Panc1 (cell line): Measurements from ENCODE around the gene EIF4E3.

Experiments used
- POLR2AphosphoS5 ChIP-seq: IDR thresholded peaks from 2 replicates; pipeline ENCODE4 v1.6.1; 2012; ENCODE audit warnings: mild to moderate bottlenecking, low read depth, low read length, moderate library complexity
- SIN3A ChIP-seq: IDR thresholded peaks from 2 replicates; pipeline ENCODE4 v1.6.1; 2012; ENCODE audit warnings: low read depth, mild to moderate bottlenecking, low read length, moderate library complexity, borderline replicate concordance; ENCODE audit not compliant: insufficient read depth
- TCF7L2 ChIP-seq: IDR thresholded peaks from 2 replicates; pipeline ENCODE4 v1.6.1; 2011; ENCODE audit warnings: mild to moderate bottlenecking, low read depth, low read length, inconsistent platforms
- TF ChIP-seq, protein P1 (sequence below): fragments of 450-650 bp; IDR thresholded peaks from 2 replicates; pipeline ENCODE4 v1.5.1; 2017; ENCODE audit warnings: mild to moderate bottlenecking
- TF ChIP-seq, protein P2 (sequence below), 2 experiments: IDR thresholded peaks; 2 replicates each; pipeline ENCODE4 v1.6.1; 2011 to 2012; ENCODE audit warnings: low read depth in 2 of 2, control low read depth in 1 of 2, low read length in 1 of 2, mild to moderate bottlenecking in 1 of 2, moderate library complexity in 1 of 2; ENCODE audit not compliant: insufficient read depth in 1 of 2

DNA sequence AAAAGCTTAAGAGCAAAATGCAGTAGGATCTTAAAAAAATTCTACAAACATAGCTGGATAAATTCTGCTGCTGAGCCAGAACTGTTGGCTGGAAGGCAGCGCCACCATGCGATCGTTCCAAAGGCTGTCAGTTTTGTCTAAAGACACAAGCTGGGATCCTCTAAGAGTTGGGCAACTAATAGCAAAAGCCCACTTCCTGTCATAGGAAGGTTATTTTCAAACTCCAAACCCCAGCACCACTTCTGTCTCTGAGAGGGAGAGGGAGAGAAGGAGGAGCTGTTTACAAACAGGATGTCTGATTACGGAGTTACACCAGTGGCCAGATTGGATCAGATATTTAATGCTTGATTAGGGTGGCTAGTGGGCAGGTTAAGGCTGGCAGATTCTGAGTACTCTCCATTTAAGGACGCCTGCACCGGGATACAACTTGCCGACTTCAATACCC lies 44.0 kb downstream of the EIF4E3 start:
- TF ChIP-seq, protein P1, sequence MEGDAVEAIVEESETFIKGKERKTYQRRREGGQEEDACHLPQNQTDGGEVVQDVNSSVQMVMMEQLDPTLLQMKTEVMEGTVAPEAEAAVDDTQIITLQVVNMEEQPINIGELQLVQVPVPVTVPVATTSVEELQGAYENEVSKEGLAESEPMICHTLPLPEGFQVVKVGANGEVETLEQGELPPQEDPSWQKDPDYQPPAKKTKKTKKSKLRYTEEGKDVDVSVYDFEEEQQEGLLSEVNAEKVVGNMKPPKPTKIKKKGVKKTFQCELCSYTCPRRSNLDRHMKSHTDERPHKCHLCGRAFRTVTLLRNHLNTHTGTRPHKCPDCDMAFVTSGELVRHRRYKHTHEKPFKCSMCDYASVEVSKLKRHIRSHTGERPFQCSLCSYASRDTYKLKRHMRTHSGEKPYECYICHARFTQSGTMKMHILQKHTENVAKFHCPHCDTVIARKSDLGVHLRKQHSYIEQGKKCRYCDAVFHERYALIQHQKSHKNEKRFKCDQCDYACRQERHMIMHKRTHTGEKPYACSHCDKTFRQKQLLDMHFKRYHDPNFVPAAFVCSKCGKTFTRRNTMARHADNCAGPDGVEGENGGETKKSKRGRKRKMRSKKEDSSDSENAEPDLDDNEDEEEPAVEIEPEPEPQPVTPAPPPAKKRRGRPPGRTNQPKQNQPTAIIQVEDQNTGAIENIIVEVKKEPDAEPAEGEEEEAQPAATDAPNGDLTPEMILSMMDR, result peak; percentile 78
- TF ChIP-seq SIN3A (no peak), POLR2AphosphoS5 (no peak), TCF7L2 (no peak)
- TF ChIP-seq, protein P2, sequence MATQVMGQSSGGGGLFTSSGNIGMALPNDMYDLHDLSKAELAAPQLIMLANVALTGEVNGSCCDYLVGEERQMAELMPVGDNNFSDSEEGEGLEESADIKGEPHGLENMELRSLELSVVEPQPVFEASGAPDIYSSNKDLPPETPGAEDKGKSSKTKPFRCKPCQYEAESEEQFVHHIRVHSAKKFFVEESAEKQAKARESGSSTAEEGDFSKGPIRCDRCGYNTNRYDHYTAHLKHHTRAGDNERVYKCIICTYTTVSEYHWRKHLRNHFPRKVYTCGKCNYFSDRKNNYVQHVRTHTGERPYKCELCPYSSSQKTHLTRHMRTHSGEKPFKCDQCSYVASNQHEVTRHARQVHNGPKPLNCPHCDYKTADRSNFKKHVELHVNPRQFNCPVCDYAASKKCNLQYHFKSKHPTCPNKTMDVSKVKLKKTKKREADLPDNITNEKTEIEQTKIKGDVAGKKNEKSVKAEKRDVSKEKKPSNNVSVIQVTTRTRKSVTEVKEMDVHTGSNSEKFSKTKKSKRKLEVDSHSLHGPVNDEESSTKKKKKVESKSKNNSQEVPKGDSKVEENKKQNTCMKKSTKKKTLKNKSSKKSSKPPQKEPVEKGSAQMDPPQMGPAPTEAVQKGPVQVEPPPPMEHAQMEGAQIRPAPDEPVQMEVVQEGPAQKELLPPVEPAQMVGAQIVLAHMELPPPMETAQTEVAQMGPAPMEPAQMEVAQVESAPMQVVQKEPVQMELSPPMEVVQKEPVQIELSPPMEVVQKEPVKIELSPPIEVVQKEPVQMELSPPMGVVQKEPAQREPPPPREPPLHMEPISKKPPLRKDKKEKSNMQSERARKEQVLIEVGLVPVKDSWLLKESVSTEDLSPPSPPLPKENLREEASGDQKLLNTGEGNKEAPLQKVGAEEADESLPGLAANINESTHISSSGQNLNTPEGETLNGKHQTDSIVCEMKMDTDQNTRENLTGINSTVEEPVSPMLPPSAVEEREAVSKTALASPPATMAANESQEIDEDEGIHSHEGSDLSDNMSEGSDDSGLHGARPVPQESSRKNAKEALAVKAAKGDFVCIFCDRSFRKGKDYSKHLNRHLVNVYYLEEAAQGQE (IDR thresholded peaks at IDR 0.05; ENCODE audit: insufficient read depth in 1 of 2, low read depth in 2 of 2, low read length in 1 of 2), result no peak
